Measurements from ENCODE around the gene TMEM74B.

The TMEM74B gene

DNA sequence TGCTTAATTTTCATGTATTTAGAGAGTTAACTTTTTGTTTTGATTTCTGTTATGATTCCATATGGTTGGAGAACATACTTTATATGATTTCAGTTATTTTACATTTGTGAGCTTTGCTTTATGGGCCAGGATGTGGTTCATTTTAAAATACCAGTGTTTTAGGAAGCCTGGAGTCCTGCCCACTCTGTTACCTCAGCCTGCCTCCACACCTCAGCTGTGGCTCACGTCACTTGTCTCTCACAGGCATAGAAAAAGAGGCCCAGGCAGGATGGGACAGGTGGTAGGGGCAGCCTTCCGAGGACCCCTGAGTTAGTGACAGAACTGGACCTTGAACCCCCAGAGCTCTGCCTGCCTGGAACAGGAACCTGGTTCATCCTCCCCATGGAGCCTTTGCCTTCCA, 50.4 kb downstream of the TMEM74B start:
- DNase-seq: no peak

DNA sequence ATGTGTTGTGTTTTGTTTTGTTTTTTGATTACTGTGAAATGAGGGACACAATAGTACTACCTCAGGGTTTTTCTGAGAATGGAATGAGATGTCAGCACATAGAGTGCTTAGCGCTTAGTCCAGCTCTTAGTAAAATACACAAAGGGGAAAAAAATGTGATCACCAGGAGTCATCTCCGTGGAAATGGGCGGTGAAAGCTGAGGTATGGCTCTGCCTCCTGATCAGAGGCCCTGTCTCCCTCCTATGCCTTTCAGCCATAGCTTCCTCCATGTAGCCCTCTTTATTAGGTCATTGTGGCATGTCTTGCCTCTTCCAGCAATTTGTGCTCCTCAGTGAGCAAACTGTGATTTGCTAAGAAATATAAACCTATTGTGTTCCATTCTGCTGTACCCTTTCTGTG, 53.4 kb downstream of the TMEM74B start:
- no peak for DNase-seq

DNA sequence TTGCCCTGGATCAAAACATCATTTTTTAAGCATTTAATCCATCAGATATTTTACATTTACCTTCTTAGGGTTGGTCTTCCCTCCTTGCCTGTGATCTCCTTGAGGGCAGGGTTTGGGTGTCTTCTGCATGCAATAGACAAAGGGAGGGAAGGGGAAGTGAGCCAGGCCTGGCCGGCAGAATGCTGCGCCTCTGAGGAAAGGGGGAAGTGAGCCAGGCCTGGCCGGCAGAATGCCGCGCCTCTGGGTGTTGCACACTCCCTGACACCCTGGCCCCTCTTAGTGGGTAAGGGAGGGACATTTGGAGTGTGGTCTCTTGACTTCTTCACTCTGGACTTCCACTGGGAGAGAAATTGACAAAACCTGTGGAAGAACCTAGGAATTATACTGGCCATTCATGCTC, 53.9 kb downstream of the TMEM74B start:
- DNase-seq: no peak
